ENCODE results near the gene CTXND2.
"Not testable (repeated sequence)": the region's sequence is repeated elsewhere in the genome, so short reads cannot be mapped to it uniquely, and the experiment has no call there.

The CTXND2 gene

DNA sequence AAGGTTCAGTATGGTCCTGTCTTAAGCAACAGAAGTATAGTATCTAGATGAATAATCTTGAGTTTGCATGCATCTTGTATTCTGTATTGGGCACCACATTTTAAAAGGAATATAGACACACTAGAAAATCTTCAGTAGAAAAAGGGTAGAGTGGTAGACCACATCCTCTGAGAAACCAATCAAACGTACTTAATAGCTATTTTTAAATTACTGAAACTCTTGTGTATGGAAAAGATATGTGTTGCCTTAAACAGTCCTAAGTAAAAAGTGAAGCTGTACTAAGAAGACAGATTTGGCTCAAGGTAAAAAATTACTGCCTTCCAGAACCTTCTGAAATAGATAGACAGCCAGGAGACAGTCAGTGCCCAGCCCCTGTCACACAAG is 3.1 kb downstream of the CTXND2 start:
- DNase-seq (ENCODE audit: low read depth, low spot score): no peak

DNA sequence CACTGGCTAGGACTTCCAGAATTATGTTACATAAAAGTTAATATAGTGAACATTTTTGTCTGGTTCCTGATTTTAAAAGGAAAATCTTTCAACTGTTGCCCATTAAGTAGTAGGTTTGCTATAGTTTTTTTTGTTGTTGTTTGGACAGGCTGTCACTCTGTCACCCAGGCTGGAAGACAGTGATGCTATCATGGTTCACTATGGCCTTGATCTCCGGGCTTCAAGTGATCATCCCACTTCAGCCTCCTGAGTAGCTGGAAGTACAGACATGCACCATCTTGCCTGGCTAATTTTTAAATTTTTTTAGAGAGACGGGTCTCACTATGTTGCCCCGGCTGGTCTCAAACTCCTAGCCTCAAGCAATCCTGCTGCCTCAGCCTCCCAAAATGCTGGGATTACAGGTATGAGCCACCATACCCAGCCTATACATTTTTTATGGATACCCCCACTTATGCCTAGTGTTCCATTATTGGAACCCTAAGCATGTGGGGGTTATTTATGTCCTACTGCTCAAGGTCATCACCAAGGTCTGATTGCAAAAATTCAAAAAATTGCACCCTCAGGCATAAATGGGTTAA is 6.5 kb downstream of the CTXND2 start:
- DNase-seq (ENCODE audit: low read depth, low spot score): no peak

DNA sequence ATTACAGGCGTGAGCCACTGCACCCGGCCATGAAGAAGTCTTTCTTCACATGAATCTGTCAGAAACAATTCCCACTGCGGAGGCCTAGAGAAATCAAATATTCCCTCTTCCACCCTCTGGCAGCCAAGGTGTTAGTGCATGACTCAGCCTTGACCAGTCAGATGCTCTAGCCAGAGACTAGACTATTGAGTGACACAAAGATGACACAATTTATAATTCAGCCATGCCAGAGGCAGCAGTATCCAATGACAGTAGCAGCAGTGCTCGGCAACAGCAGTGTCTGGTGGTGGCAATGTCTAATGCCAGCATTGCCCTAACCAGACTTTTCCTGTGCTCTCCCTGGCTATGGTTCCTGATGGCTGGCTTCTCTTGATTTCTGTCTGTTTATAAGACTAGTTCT is 8.7 kb downstream of the CTXND2 start:
- DNase-seq (ENCODE audit: low read depth, low spot score): no peak

DNA sequence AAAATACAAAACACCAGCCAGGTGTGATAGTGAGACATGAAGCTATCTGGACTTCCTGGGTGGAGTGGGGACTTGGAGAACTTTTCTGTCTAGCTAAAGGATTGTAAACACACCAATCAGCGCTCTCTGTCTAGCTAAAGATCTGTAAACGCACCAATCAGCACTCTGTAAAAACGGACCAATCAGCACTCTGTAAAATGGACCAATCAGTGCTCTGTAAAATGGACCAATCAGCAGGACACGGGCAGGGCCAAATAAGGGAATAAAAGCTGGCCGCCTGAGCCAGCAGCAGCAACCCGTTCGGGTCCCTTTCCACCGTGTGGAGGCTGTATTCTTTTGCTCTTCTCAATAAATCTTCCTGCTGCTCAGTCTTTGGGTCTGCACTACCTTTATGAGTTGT is 12.9 kb downstream of the CTXND2 start:
- not testable (repeated sequence) for DNase-seq (ENCODE audit: low read depth, low spot score)

DNA sequence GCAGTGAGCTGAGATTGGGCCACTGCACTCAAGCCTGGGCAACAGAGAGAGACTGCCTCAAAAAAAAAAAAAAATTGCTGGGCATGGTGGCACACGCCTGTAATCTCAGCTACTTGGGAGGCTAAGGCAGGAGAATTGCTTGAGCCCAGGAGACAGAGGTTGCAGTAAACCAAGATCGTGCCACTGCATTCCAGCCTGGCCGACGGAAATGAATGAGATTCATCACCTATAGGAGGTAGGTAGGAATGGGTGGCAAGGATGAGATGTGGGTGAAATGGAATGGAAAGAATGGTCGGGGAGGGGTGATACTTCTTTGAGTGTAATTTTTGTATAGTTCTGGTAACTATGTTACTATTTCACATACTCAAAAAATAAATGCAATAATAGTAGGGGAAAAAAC is 15.4 kb downstream of the CTXND2 start:
- no peak for DNase-seq (ENCODE audit: low read depth, low spot score)

DNA sequence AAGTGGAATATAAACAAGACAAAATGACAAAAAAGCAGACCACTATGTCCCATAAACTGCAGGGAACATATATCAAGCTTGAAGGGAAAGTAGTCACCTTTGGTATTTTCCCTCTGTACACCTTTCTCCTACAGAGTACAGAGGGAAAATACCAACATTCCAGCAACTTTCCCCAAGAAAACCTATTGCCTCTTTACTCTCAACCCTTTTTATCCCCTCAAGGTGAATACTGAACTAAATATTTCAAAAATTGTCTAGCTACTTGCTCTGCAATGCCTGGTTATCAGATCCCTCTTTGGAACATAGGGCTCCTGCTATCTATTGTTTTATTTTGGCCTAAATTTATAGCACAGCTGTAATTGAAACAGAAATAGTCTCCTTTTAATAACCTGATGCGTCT is 15.8 kb downstream of the CTXND2 start:
- DNase-seq (ENCODE audit: low read depth, low spot score): no peak

DNA sequence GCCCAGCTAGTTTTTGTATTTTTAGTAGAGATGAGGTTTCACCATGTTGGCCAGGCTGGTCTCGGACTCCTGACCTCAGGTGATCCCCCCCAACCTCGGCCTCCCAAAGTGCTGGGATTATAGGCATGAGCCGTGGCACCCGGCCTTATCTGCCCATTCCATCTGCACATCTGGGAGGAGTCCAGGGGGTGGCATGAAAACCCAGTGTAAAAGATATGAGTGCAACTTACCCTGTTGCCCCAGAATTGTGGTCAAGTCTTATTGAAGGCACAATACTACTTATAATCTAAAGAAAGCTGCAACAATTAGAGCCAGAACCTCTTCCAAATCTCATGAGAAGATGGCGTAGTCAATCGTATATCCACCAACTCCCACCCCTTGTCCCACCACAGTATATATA is 18.4 kb downstream of the CTXND2 start:
- no peak for DNase-seq (ENCODE audit: low read depth, low spot score)

DNA sequence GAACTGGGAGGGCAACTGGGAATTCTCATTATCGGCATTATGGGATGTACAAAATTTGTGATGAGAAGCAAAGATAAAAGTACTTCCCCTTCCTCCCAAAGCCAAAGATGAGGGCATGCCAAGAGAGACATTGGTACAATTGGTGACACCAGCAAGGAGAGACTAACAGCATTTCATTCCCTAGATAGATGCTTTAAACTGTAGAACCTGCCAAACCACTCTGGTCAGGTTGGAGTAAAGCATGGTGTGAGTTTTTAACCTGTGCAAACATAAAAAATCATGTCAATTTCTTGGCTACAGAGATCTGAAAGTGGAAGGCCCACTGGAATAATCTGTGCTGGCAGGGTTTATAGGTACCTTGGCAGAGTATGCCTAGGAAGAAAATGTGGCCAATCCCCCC is 19.4 kb downstream of the CTXND2 start:
- no peak for DNase-seq (ENCODE audit: low read depth, low spot score)

DNA sequence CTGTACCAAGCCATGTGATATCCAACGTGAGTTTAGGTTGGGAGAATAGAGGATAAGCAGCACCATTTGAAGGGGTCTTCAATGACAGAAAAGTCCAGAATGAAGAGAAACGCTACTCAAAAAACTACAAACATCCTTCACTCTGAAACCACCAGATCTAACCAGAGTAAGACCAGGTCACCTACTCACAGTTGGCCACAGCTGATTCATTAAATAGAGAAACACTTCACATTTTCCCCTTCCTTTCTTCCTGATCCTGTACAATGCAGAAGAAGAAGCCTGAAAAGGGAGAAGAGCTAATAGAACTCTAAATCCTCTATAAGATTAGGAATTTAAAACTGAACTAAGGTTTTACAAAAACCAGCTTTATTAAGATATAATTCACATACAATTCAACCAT is 19.9 kb downstream of the CTXND2 start:
- no peak for DNase-seq (ENCODE audit: low read depth, low spot score)

DNA sequence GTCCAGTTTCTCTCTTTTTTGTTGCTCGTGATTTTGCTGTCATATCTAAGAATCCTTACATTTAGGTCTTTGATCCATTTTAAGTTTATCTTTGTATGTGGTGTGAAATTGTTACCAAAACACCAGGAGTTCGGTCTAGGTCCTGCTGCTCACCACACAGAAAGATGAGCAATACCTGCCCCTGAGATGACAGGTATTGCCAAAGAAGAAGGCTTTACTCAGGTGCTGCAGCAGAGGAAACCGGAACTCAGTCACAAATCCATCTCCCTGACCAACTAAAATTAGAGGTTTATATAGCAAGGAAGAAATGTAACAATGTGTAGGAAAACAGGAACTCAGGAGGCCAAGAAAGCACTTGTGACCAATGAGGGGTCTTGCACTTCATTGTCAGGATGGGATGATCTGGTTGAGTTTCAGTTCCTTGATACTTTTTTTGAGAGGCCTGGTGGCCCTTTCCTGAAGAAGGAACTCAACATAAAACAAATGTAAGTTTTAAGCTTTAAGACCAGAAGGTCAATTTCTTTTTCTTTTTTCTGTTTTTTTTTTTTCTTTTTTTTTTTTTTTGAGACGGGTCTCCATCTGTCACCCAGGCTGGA is 22.7 kb downstream of the CTXND2 start:
- no peak for DNase-seq (ENCODE audit: low read depth, low spot score)

DNA sequence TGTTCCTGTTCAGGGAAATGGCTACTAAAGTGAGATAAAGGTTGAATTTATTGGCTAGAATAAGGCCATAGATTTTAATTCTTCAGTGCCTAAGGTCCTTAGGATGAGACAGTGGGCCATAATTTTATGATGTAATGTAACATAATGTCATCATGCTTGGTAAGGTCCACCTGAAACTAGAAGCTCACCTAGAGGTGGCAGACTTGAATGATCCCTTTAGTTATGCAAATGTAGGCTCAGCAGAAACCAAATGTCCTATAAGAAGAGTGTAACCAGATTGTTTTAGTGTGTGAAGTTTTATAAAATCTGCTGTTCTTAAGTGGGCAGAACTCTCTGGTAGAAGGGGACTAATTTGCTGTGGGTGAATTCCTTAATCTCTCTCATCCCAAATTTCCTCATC is 25.7 kb downstream of the CTXND2 start:
- no peak for DNase-seq (ENCODE audit: low read depth, low spot score)

DNA sequence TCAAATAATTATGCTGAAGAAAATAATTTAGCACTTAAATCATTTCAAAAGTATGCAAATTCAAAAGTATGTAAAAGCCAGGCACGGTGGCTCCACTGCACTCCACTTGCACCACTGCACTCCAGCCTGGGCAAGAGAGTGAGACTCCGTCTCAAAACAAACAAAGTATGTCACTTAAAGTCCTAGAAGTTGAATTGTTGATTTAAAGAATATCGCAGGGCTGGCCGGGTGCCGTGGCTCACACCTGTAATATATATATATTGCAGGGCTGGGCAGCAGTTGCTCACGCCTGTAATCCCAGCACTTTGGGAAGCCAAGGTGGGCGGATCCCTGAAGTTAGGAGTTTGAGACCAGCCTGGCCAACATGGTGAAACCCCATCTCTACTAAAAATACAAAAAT is 30.5 kb downstream of the CTXND2 start:
- DNase-seq (ENCODE audit: low read depth, low spot score): no peak

DNA sequence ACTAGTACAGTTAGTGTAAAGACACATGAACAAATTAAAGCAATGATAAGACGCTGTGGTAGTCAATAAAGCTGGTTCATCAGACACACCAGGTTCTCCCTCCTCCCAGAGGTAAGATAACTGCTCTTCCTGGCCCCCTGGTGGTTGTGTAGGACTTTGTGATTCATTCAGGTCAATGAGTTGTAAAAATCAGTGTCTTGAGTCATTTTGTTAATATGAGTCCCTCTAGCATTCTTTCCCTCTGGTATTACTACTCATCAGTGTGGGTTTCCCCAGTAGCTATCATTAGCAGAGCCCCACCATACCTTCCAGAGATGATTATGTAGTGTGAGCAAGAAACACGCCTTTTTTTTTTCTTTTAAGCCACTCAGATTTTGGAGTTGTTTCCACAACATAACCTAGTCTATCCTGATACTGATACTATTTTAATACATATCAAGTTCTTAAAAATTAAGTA is 35.6 kb downstream of the CTXND2 start:
- peak; percentile 28 for DNase-seq (ENCODE audit: low read depth, low spot score)

DNA sequence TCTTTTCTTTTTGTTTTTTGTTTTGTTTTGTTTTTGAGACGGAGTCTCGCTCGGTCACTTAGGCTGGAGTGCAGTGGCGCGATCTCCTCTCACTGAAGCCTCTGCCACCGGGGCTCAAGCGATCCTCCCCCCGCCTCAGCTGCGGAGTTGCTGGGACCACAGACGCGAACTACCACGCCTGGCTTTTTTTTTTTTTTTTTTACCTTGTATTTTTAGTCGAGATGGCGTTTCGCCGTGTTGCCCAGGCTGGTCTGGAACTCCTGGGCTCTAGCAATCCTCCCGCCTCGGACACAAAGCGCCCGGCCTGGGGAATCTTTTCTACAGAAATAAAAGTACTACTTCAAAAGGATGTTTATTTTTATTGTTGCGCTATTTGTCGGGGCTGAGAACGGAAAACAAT is 38.1 kb downstream of the CTXND2 start:
- DNase-seq (ENCODE audit: low read depth, low spot score): no peak

DNA sequence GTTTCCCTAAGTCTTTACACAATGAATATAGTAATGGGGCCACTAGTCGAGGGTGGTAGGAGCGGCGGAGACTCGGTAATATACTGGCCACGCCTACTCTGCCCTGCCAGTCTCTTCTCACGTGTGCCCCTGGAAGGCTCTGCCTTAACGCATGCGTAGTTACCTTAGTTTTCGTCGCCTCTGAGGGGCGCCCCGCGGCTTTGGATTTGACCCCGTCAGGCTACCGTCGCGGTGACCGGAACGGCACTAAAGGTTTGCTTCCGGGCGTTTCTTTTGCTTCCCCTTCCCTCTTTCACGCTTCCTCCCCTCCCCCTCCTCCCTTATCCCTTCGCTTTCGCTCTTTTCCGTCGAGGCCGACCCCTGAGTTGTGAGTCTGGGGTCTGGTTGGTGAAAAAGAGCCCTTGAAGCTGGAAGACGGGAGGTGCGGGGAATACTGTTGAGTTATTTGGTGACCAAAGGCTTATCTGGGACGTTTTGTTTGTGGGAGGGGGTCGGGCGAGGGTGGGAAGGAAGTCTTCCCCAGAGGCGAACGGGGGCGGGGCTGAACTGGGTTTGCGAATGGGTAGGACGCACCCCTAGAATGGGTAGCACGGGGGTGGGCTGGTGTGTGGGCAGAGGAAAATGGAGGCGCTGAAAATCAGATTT is 39.3 kb downstream of the CTXND2 start, which contains the start of gene SETDB1:
Gene SETDB1 (plus strand): TSS at position 267 of the 645 bp plus-strand sequence. CDS start 1,352 bp downstream, outside the sequence.
- peak; percentile 98 for DNase-seq (ENCODE audit: low read depth, low spot score)

DNA sequence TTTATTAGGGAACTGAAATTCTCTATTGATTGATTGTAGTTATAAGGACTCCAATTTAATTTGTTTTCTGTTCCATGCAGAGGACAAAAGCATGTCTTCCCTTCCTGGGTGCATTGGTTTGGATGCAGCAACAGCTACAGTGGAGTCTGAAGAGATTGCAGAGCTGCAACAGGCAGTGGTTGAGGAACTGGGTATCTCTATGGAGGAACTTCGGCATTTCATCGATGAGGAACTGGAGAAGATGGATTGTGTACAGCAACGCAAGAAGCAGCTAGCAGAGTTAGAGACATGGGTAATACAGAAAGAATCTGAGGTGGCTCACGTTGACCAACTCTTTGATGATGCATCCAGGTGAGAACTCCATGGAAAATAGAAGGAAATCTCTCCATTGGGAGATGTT is 40.7 kb downstream of the CTXND2 start:
- no peak for DNase-seq (ENCODE audit: low read depth, low spot score)

DNA sequence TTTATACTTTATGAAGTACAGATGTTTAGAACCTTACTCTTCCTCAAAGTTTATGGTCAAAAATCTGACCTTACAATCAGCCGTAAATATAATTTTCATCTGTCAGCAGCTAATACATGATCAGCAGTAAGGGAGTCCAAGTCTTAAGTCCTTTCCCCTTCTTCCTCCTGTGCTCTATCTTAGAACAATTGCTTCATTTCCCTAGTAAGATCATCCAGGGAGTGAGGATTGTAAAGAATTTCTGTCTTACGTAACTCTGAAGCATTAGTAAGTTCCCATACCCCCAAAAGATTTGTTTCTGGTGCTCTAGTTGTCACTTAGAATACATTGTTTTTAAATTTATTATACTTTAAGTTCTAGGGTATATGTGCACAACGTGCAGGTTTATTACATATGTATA is 41.4 kb downstream of the CTXND2 start:
- DNase-seq (ENCODE audit: low read depth, low spot score): no peak

DNA sequence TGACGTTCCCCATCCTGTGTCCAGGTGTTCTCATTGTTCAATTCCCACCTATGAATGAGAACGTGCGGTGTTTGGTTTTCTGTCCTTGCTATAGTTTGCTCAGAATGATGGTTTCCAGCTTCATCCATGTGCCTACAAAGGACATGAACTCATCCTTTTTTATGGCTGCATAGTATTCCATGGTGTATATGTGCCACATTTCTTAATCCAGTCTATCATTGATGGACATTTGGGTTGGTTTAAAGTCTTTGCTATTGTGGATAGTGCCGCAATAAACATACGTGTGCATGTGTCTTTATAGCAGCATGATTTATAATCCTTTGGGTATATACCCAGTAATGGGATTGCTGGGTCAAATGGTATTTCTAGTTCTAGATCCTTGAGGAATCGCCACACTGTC is 41.8 kb downstream of the CTXND2 start:
- DNase-seq (ENCODE audit: low read depth, low spot score): not testable (repeated sequence)

DNA sequence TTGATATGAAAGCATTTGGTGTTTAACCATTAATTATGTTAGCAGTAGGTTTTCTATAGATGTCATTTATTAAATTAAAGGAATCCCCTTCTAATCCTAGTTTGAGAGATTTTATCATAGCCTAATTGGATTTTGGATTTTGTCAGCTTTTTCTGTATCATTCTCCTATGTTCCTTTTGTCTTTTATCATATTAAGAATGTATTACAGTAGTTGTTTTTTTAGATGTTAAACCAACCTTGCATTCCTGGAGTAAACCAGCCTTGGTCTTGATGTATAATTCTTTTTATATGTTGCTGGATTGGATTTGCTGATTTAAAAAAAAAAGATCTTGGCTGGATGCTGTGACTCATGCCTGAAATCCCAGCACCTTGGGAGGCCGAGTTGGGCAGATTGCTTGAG is 44.8 kb downstream of the CTXND2 start:
- no peak for DNase-seq (ENCODE audit: low read depth, low spot score)

DNA sequence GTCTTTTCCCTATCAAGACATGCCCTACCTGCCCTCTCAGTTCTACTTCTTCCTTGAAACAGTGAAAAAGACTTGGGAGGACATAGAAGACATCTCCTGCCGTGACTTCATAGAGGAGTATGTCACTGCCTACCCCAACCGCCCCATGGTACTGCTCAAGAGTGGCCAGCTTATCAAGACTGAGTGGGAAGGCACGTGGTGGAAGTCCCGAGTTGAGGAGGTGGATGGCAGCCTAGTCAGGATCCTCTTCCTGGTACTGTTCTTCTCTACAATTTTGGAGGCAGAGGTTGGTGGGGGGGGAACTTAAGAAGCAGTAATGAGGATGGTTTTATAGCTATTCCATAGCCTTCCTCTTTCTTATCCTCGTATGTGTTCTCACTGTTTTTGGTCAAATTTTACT is 57.9 kb downstream of the CTXND2 start:
- DNase-seq (ENCODE audit: low read depth, low spot score): no peak

DNA sequence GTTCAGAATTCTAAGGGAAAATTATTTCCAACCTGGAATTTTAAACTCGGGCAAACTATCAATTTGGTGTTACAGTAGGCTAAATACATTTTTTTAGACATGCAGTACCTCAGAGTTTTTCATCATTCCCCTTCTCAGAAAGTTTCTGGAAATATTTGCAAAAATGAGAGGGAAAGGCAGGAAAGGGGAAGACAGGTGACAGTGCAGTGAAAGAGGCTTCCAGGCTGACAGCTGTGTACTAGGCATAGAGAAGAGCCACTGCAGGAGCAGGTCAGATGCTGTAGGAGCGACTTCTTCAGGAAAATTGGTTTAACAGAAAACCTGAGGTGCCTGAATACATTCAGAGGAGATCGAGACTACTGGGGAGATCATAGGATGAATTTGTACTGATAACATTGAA is 67.8 kb downstream of the CTXND2 start:
- DNase-seq (ENCODE audit: low read depth, low spot score): no peak

DNA sequence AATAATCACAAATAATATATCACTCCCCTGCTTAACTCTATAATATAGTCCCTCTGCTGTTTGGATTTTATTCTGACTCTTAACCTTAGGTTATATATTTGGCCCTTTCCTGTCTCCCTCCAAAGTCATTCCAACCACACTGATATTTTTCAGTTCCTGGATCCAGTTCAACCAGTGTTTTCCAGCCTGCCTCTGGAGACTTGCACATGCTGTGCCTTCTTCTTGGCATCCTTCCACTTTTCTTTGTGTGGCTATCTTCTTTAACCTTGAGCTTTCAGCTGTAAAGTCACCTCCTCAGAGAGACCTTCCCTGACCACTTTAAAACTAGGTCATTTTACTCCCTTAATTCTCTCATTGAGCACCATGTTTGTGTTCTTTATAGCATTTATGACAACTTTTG is 68.3 kb downstream of the CTXND2 start:
- DNase-seq (ENCODE audit: low read depth, low spot score): no peak

DNA sequence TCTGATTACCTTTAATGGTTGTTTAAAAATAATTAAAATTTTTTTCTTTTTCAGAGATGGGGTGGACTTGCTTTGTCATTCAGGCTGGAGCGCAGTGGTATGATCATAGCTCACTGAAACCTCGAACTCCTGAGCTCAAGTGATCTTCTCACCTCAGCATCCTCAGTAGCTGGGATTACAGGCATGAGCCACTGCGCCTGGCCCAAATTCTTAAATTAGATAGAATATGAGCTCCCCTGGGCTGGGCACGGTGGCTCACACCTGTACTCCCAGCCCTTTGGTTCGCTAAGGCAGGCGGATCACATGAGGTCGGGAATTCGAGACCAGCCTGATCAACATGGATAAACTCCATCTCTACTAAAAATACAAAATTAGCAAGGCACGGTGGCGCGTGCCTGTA is 70.7 kb downstream of the CTXND2 start:
- DNase-seq (ENCODE audit: low read depth, low spot score): no peak

All from iPS DF 19.7 (cell line).